SH-SY5Y (cell line): ENCODE measurements around the gene POC1B.

ENCODE experiments used
- GATA2 ChIP-seq: IDR thresholded peaks from 2 replicates; pipeline ENCODE4 v1.6.1; 2011; ENCODE audit warnings: mild to moderate bottlenecking, low read depth, low read length
- GATA3 ChIP-seq: IDR thresholded peaks from 2 replicates; pipeline ENCODE4 v1.6.1; 2011; ENCODE audit warnings: low read depth, mild to moderate bottlenecking, low read length, moderate library complexity

The POC1B gene

GRCh38 chr12:89448951-89449371 lies 76.9 kb downstream of the POC1B start:
- TF ChIP-seq GATA3 (no peak), GATA2 (no peak)

GRCh38 chr12:89448526-89448925 lies 77.3 kb downstream of the POC1B start:
- no peak for TF ChIP-seq GATA3
- no peak for TF ChIP-seq GATA2

GRCh38 chr12:89439941-89440340 lies 85.9 kb downstream of the POC1B start:
- no peak for TF ChIP-seq GATA3
- no peak for TF ChIP-seq GATA2

GRCh38 chr12:89437231-89437630 lies 88.6 kb downstream of the POC1B start:
- TF ChIP-seq GATA2 (no peak), GATA3 (no peak)

- TF ChIP-seq GATA2, result no peak
- no peak for TF ChIP-seq GATA3
Observed at GRCh38 chr12:89436062-89436461, 89.8 kb downstream of the POC1B start.

GRCh38 chr12:89433634-89434033 lies 92.2 kb downstream of the POC1B start:
- TF ChIP-seq GATA2 (no peak), GATA3 (no peak)

- TF ChIP-seq GATA2 (no peak), GATA3 (no peak)
Observed at GRCh38 chr12:89432396-89432795, 93.5 kb downstream of the POC1B start.

- TF ChIP-seq GATA2 (no peak), GATA3 (no peak)
Observed at GRCh38 chr12:89429528-89429927, 96.3 kb downstream of the POC1B start.

GRCh38 chr12:89427508-89428156 lies 98.2 kb downstream of the POC1B start:
- TF ChIP-seq GATA3, result no peak
- no peak for TF ChIP-seq GATA2

GRCh38 chr12:89424846-89425245 lies 101.0 kb downstream of the POC1B start:
- TF ChIP-seq GATA3 (no peak), GATA2 (no peak)

- TF ChIP-seq GATA2 (no peak), GATA3 (no peak)
Observed at GRCh38 chr12:89424389-89424788, 101.5 kb downstream of the POC1B start.

- TF ChIP-seq GATA3, result no peak
- no peak for TF ChIP-seq GATA2
Observed at GRCh38 chr12:89421092-89421835, 104.6 kb downstream of the POC1B start.

GRCh38 chr12:89418228-89418910 lies 107.5 kb downstream of the POC1B start:
- TF ChIP-seq GATA2, result no peak
- no peak for TF ChIP-seq GATA3

GRCh38 chr12:89417246-89417977 lies 108.4 kb downstream of the POC1B start:
- TF ChIP-seq GATA3 (no peak), GATA2 (no peak)
